Activated naive CD8-positive, alpha-beta T cell treated with anti-CD3 and anti-CD28 coated beads, Interleukin-2, amount 10 ng/mL, durations not matched to agents 7 days and 5 days (primary cell): ENCODE results near the gene MICAL2. TPM values are rescaled to one million over a fixed set of nuclear protein-coding genes. Genes with fewer than 3 reads are reported as not detected.
A peak's percentile ranks its signal among the peaks of the same experiment; 100 is the strongest.

Source experiments
- ATAC-seq: fragments of 150-1000 bp; cut with Tn5 transposase; one replicate; pipeline ENCODE4 v1.10.0; 2021; ENCODE audit warnings: low read depth, moderate library complexity
- POLR2A ChIA-PET: fragments of 350-600 bp; sonication (Branson Sonifier 250); formaldehyde crosslinking; loops from one replicate; lab custom pipeline; 2021; ENCODE audit warnings: antibody characterized with exemption; lab: Charles Lee
- DNase-seq: peaks from one replicate; pipeline ENCODE4 v3.0.0; 2021
- H3K27ac Mint-ChIP-seq: one replicate; pipeline ENCODE4 v1.8.0; 2022; ENCODE audit warnings: mild to moderate bottlenecking, mixed read lengths
- H3K27me3 Mint-ChIP-seq: one replicate; pipeline ENCODE4 v1.8.0; 2022; ENCODE audit warnings: mild to moderate bottlenecking, moderate library complexity, mixed read lengths
- H3K36me3 Mint-ChIP-seq: one replicate; pipeline ENCODE4 v1.8.0; 2021; ENCODE audit warnings: mild to moderate bottlenecking, mixed read lengths
- H3K4me1 Mint-ChIP-seq: one replicate; pipeline ENCODE4 v1.8.0; 2021; ENCODE audit warnings: mixed read lengths
- H3K4me3 Mint-ChIP-seq: one replicate; pipeline ENCODE4 v1.8.0; 2022; ENCODE audit warnings: mild to moderate bottlenecking, moderate library complexity, mixed read lengths
- H3K9me3 Mint-ChIP-seq: one replicate; pipeline ENCODE4 v1.8.0; 2021; ENCODE audit warnings: mixed read lengths
- total RNA-seq, 2 experiments: library from RNA; stranded (reverse); gene quantifications; one replicate each; pipeline ENCODE4 v1.2.3, GENCODE V29; 2021

MICAL2 gene
- total RNA-seq, 2 experiments from 2014 or later: 36.9 to 42.6 TPM

GRCh38 chr11:12185106-12185690, 74.8 kb downstream of the MICAL2 start:
- POLR2A ChIA-PET: interaction anchor here (1.2 kb wide), 1 partner anchor 11 kb away, joined by 4 read pairs; no protein-coding TSS in a partner anchor
- no peak overlapping the region for H3K27ac Mint-ChIP-seq
- H3K4me1 Mint-ChIP-seq: peaks cover 19% of the 10 kb centered on the region
- DNase-seq: no peak
- H3K4me3 Mint-ChIP-seq: no peak overlapping the region
- no peaks in the 10 kb centered on the region for H3K27me3 Mint-ChIP-seq
- no peak for ATAC-seq
- H3K36me3 Mint-ChIP-seq: peaks cover 5% of the 10 kb centered on the region
- no peaks in the 10 kb centered on the region for H3K9me3 Mint-ChIP-seq

GRCh38 chr11:12185914-12186313, 75.5 kb downstream of the MICAL2 start:
- H3K36me3 Mint-ChIP-seq: peaks cover 5% of the 10 kb centered on the region
- no peaks in the 10 kb centered on the region for H3K27me3 Mint-ChIP-seq
- DNase-seq: no peak
- peaks cover 22% of the 10 kb centered on the region for H3K4me1 Mint-ChIP-seq
- H3K9me3 Mint-ChIP-seq: no peaks in the 10 kb centered on the region
- POLR2A ChIA-PET: interaction anchor here (1.2 kb wide), 1 partner anchor 10 kb away, joined by 4 read pairs; no protein-coding TSS in a partner anchor
- no peak overlapping the region for H3K4me3 Mint-ChIP-seq
- no peak for ATAC-seq
- no peak overlapping the region for H3K27ac Mint-ChIP-seq

- ATAC-seq (no peak), DNase-seq (no peak)
- Mint-ChIP-seq H3K4me1 (peaks cover 22% of the 10 kb centered on the region), H3K27ac (no peak overlapping the region), H3K9me3 (no peaks in the 10 kb centered on the region), H3K36me3 (peaks cover 5% of the 10 kb centered on the region), H3K27me3 (no peaks in the 10 kb centered on the region), H3K4me3 (no peak overlapping the region)
- POLR2A ChIA-PET: interaction anchor here (1.2 kb wide), 1 partner anchor 9 kb away, joined by 4 read pairs; no protein-coding TSS in a partner anchor
Measured at GRCh38 chr11:12186701-12187100, 76.3 kb downstream of the MICAL2 start.

- Mint-ChIP-seq H3K36me3 (peaks cover 5% of the 10 kb centered on the region), H3K4me3 (no peak overlapping the region), H3K9me3 (no peaks in the 10 kb centered on the region), H3K4me1 (peaks cover 22% of the 10 kb centered on the region), H3K27ac (no peak overlapping the region), H3K27me3 (no peaks in the 10 kb centered on the region)
- no peak for DNase-seq
- POLR2A ChIA-PET: no interaction called here
- ATAC-seq: no peak
Measured at GRCh38 chr11:12187399-12187798, 77.0 kb downstream of the MICAL2 start.

- Mint-ChIP-seq H3K27me3 (no peaks in the 10 kb centered on the region), H3K4me1 (peaks cover 21% of the 10 kb centered on the region), H3K9me3 (no peaks in the 10 kb centered on the region), H3K36me3 (peaks cover 5% of the 10 kb centered on the region), H3K27ac (peak overlapping the region; percentile 55), H3K4me3 (no peak overlapping the region)
- ATAC-seq (no peak), DNase-seq (no peak)
- POLR2A ChIA-PET: no interaction called here
Measured at GRCh38 chr11:12188548-12189317, 78.3 kb downstream of the MICAL2 start.

GRCh38 chr11:12189543-12190235, 79.3 kb downstream of the MICAL2 start:
- no peak for DNase-seq

GRCh38 chr11:12190511-12190910, 80.1 kb downstream of the MICAL2 start:
- H3K36me3 Mint-ChIP-seq: peaks cover 5% of the 10 kb centered on the region
- ATAC-seq (no peak), DNase-seq (no peak)
- POLR2A ChIA-PET: no interaction called here
- peaks cover 30% of the 10 kb centered on the region for H3K4me1 Mint-ChIP-seq
- no peak overlapping the region for H3K27ac Mint-ChIP-seq
- no peak overlapping the region for H3K4me3 Mint-ChIP-seq
- no peaks in the 10 kb centered on the region for H3K27me3 Mint-ChIP-seq
- no peaks in the 10 kb centered on the region for H3K9me3 Mint-ChIP-seq

More at GRCh38 chr11:12189543-12190235, 79.3 kb downstream of the MICAL2 start:
- Mint-ChIP-seq H3K27me3 (no peaks in the 10 kb centered on the region), H3K4me3 (no peak overlapping the region), H3K27ac (peak overlapping the region; percentile 17), H3K9me3 (no peaks in the 10 kb centered on the region), H3K36me3 (peaks cover 5% of the 10 kb centered on the region), H3K4me1 (peaks cover 25% of the 10 kb centered on the region)
- POLR2A ChIA-PET: interaction anchor here (0.7 to 0.8 kb wide), 2 partner anchors 10 to 35 kb away, joined by 3 read pairs; no protein-coding TSS in a partner anchor
- ATAC-seq: peak; percentile 51

GRCh38 chr11:12192794-12193514, 82.6 kb downstream of the MICAL2 start:
- H3K36me3 Mint-ChIP-seq: peaks cover 12% of the 10 kb centered on the region
- H3K27me3 Mint-ChIP-seq: no peaks in the 10 kb centered on the region
- peak overlapping the region; percentile 15 for H3K27ac Mint-ChIP-seq
- DNase-seq: no peak
- H3K9me3 Mint-ChIP-seq: no peaks in the 10 kb centered on the region
- POLR2A ChIA-PET: interaction anchor here (0.7 to 7.2 kb wide), 2 partner anchors 31 to 106 kb away, joined by 3 to 41 read pairs; no protein-coding TSS in a partner anchor
- ATAC-seq: no peak
- H3K4me3 Mint-ChIP-seq: no peak overlapping the region
- peaks cover 44% of the 10 kb centered on the region for H3K4me1 Mint-ChIP-seq

GRCh38 chr11:12193515-12194336, 83.3 kb downstream of the MICAL2 start:
- Mint-ChIP-seq H3K27me3 (no peaks in the 10 kb centered on the region), H3K27ac (peak overlapping the region; percentile 26), H3K4me3 (no peak overlapping the region), H3K36me3 (peaks cover 15% of the 10 kb centered on the region), H3K9me3 (no peaks in the 10 kb centered on the region), H3K4me1 (peaks cover 51% of the 10 kb centered on the region)
- DNase-seq (no peak), ATAC-seq (no peak)
- POLR2A ChIA-PET: interaction anchor here (0.7 to 7.2 kb wide), 3 partner anchors 30 to 107 kb away, joined by 3 to 41 read pairs (median 6); no protein-coding TSS in a partner anchor

- H3K27ac Mint-ChIP-seq: peak overlapping the region; percentile 99
- H3K27me3 Mint-ChIP-seq: no peaks in the 10 kb centered on the region
- peaks cover 46% of the 10 kb centered on the region for H3K4me1 Mint-ChIP-seq
- POLR2A ChIA-PET: interaction anchor here (0.7 to 7.2 kb wide), 9 partner anchors 10 to 815 kb away, joined by 3 to 41 read pairs (median 4); no protein-coding TSS in a partner anchor
- H3K9me3 Mint-ChIP-seq: no peaks in the 10 kb centered on the region
- H3K4me3 Mint-ChIP-seq: peak overlapping the region; percentile 88
- DNase-seq: peak; percentile 47
- H3K36me3 Mint-ChIP-seq: peaks cover 12% of the 10 kb centered on the region
- peak; percentile 98 for ATAC-seq
Measured at GRCh38 chr11:12195768-12196167, 85.4 kb downstream of the MICAL2 start.

GRCh38 chr11:12196308-12196707, 85.9 kb downstream of the MICAL2 start:
- ATAC-seq (peak; percentile 17), DNase-seq (no peak)
- peaks cover 48% of the 10 kb centered on the region for H3K4me1 Mint-ChIP-seq
- H3K36me3 Mint-ChIP-seq: peaks cover 12% of the 10 kb centered on the region
- H3K4me3 Mint-ChIP-seq: peak overlapping the region; percentile 88
- H3K27ac Mint-ChIP-seq: peak overlapping the region; percentile 99
- H3K27me3 Mint-ChIP-seq: no peaks in the 10 kb centered on the region
- H3K9me3 Mint-ChIP-seq: no peaks in the 10 kb centered on the region
- POLR2A ChIA-PET: interaction anchor here (0.9 to 7.2 kb wide), 7 partner anchors 10 to 109 kb away, joined by 3 to 41 read pairs (median 4); no protein-coding TSS in a partner anchor

- POLR2A ChIA-PET: interaction anchor here (7.2 kb wide), 1 partner anchor 27 kb away, joined by 41 read pairs; no protein-coding TSS in a partner anchor
Measured at GRCh38 chr11:12196872-12197271, 86.5 kb downstream of the MICAL2 start.

More at GRCh38 chr11:12196872-12197271, 86.5 kb downstream of the MICAL2 start:
- H3K4me1 Mint-ChIP-seq: peaks cover 48% of the 10 kb centered on the region
- no peak for DNase-seq
- H3K27me3 Mint-ChIP-seq: no peaks in the 10 kb centered on the region
- no peaks in the 10 kb centered on the region for H3K9me3 Mint-ChIP-seq
- peak overlapping the region; percentile 99 for H3K27ac Mint-ChIP-seq
- H3K4me3 Mint-ChIP-seq: peak overlapping the region; percentile 88
- no peak for ATAC-seq
- H3K36me3 Mint-ChIP-seq: peaks cover 12% of the 10 kb centered on the region
